Right hindlimb (tissue), 1 donor: ENCODE results near the gene NSF.
"Not testable (repeated sequence)": the region's sequence is repeated elsewhere in the genome, so short reads cannot be mapped to it uniquely, and the experiment has no call there.

Experiments
- DNase-seq: peaks from one replicate; pipeline ENCODE4 v3.0.0-alpha.2; 2018

Gene NSF

DNA sequence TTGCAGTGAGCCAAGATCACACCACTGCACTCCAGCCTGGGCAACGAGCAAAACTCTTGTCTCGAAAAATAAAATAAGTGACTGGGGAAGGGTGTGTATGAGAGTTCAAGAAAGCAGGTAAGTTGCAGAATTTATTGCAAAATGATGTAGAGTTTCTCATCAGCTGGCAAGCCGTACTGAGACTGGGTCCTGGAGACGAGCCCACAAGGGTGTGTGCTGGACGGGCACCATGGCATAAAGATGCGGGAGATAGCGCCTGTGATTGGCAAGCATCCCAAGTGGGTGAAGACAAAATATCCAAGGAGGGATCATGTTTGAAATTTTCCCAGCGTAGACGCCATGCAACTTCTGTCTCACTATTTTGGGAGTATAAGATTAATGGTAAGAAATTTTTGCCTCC is 168.7 kb downstream of the NSF start:
- DNase-seq: no peak

DNA sequence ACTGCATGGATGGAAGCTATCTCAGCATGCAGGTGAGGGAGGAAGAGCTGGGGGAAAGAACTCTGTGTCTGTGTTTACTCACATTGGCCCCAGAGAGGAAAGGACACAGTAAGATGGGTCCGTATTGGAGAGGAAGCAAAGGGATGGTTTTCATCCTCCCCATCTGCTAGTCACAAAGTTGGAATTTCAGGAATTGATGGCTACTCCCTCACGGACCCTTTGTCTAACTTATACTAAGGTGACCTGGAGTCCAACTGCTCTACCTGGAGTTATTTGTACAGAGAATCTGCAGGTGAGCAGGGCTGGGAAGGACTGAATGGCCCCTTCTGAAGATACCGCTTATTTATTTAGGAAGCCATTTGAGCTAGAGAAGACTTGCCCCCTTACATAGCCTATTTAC is 172.9 kb downstream of the NSF start:
- no peak for DNase-seq

GRCh38 chr17:46764000-46764708 is 173.7 kb downstream of the NSF start:
- no peak for DNase-seq

GRCh38 chr17:46764709-46765401 is 174.4 kb downstream of the NSF start:
- DNase-seq: no peak

GRCh38 chr17:46765453-46765852 is 175.0 kb downstream of the NSF start:
- DNase-seq: no peak

DNA sequence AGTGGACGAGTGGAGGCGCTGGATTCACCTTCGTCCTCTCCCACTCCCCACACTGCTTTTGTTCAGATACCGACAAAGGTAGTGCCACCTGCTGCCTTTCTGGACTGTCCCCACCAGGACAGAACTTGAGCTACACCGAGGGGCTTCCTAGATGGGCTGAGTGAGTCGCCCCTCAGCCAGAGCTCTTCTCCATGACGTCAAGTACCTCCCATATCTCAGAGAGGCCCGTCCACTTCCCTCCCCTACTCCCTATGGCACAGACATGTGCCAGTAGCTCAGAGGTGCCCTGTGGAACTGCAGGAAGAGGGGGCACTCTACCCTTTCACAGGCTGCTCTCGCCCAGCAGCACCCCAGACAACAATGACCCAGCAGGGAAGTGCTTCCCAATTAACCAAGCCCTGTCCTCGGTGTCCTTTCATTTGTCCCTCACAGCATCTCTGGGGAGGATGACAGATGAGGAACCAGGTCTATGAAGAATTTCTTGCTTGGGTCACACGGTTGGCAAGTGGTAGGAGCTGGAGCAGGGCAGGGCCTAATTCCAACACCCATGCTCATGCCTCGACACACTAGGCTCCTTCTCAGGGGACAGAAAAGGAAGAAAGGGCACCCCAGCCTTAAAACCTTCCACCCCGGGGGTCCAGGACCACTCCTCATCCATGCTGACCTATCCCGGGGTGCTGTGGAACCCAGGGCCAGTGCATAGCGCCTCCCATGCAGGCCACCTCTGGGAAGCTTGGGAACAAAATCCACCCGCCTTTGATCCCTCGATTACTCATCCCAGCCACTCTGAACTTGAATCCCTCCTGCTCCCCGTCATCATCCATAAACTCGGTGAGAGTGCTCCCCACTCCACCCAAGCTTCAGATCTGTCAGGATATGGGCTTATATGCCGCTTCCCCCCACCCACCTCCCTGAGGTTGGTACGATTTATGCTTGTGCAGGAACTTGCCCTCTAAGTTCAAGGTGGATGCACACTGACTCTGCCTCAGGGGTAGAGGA is 176.3 kb downstream of the NSF start:
- DNase-seq: no peak

DNA sequence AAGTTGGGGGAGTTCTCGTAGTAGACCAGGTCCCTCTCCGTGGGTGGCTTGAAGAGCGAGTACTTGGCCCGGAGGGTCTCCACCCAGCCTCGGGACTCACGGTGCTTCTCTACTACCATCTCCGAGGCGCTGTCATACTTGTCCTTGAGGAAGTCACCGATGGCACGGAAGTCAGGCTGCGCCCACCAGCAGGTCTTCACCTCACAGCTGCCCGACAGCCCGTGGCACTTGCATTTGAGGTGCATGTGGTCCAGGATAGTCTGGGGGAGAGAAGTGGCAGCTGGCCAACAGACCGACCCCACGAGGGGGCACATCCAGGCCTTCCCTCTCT is 178.0 kb downstream of the NSF start:
- DNase-seq: no peak

DNA sequence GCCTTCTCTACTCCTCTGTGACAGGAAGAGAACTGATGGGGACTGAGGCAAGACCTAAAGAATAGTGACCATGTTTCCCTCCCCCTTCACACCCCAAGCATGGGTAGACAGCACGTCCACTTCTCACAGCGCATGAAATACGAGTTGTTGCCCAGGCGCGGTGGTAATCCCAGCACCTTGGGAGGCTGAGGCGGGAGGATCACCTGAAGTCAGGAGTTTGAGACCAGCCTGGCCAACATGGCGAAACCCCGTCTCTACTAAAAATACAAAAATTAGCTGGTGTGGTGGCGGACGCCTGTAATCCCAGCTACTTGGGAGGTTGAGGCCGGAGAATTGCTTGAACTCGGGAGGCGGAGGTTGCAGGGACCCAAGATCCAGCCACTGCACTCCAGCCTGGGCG is 178.4 kb downstream of the NSF start:
- not testable (repeated sequence) for DNase-seq

DNA sequence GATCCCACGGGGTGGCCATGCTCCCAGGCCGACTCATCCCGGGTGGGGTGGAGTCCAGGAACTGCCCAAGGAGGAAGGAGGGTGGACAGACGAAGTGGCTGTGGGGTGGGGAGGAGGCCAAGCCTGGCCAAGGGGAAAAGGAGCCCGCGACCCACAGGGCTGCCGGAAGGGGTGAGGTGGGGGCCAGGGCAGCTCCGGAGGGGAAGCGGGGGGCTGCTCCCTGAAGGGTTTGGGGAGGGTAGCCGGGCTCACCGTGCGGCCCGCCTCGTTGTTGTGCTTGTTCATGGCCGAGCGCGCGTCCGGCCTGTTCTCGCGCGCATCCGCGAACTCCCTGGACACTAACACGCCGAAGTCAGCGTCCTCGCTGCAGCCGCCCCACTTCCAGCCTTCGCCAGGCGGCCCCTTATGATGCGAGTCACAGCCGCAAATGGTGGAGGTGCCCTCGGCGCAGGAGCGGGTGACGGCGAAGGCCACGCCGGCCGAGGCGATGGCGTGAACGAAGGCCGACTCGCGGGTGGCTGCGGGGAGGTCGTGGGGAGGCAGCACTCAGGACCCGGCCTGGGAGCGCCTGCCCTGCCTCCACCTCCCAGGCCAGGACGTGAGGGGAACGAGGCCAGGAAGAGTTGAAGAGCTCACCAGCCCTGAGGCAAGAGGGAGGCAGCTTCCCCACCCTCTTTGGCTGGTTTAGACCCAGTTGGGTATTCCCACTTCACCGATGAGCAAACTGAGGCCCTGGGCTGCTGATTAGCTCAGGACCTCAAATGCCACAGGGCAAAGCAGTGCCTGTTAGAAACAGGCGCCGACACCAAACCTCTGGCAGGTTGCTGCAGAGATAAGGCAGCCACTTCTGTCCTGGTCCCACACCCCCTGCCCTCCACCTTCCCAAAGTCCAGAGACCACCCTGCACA is 179.3 kb downstream of the NSF start:
- peak; percentile 63 for DNase-seq

DNA sequence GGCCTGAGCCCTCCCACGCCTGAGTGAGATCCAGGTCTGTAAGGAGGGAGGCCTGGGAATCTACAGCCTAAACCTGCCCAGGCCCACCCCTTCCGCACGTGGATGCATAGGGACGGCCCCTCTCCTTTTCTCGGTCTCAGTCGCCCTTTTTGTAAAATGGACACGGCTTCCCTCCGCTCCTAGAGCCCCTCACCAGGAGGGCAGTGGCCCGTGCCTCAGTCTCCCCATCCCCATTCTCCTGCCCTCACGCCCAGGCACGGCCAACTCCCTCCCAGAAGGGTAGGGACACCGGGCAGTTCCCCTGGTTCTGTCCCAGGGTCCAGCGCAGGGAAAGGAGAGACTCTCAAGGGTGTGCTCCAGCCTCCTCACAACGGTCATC is 180.0 kb downstream of the NSF start:
- DNase-seq: no peak

GRCh38 chr17:46770818-46771560 is 180.5 kb downstream of the NSF start:
- peak; percentile 58 for DNase-seq

DNA sequence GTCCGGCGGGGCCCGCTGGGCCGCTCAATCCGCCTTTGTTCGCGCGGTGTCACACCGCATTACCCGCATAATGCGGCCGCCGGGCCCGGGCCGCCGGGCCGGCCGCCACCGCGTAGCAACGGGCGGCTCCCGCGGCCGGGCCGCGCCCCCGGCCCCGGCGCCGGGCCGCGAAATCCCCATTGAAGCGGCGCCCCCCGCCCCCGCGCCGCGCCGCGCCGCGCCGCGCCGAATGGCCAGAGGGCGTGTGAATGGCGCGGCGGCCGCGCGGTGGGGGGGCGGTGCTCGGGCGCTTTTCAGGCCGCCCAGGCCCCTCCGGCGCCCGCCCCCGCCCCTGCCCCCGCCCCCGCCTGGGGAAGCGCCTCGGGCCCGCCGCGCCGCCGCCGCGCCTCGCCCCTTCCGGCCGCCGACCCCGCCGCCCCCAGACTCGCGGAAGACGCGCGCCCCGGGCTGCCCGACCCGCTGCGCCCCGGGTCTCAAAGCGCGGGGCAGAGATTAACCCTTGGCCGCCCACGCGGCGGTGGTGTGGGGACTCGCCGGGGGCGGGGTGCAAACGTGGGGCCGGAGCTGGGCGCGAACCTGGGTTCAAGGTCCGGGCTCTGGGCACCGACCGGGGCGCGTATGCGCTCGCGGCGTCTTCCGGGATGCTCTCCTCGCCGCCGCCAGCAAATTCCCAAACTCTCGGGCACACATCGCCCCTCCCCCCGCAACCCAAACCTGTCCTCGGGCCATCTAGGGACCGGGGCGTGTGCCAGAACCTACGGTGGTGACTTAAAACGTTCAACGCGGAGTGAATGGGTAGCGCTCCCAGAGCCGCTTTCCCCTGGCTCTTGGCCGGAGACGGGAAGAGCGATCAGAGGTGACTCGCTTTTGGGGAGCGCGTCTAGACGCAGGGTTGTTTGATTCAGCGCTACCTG is 181.3 kb downstream of the NSF start:
- DNase-seq: peak; percentile 69

DNA sequence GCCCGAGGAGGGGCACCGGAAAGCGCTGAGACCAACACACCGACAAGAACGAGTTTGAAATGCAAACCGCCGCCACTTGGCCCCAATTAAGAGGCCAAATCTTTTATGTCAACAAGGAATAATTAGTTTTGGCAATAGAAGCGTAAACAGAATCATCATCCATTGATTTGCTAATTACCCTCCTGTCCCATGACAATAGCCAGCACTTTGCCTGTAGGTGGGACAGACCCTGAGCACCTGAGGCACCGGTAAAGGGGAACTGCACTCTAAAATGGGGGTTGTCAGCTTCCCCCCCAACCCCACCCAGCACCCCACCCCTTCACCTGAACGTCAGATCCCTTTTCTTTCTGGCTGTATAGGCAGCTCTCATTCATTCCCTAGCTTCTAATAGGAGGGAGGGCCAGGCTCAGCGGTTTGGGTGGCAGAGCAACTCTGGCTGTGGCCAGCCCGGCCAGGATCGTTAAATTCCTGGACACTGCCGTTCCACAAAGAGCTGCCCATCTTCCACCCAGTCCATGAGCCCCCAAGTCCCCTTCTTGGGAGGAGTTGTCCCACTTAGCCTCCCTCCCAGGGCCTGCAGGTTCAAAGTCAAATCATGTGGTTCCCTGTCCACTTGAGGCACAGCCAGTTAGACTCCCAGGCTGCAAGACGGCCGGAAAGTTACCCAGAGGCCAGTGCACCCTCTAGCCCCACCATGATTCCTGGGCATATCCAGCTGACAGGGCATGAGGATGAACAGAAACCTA is 182.2 kb downstream of the NSF start:
- no peak for DNase-seq

DNA sequence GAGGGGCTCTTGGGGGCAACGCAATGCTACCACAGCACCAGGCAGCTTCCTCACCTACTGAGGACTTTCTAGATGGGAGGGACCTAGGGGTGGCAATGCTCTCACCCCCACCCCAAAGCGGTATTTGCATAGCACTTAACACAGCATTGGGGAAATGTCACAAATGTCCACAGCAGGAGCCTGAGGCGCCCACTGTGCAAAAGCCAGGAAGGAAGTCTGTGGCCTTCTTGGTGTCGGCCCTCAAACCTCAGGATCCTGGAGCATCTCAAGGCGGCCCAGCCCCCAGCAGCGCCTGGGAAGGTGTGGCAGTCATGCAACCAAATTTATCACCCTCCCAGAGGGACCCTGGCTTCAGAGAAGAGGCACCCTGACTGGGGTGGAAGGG is 182.7 kb downstream of the NSF start:
- DNase-seq: no peak

DNA sequence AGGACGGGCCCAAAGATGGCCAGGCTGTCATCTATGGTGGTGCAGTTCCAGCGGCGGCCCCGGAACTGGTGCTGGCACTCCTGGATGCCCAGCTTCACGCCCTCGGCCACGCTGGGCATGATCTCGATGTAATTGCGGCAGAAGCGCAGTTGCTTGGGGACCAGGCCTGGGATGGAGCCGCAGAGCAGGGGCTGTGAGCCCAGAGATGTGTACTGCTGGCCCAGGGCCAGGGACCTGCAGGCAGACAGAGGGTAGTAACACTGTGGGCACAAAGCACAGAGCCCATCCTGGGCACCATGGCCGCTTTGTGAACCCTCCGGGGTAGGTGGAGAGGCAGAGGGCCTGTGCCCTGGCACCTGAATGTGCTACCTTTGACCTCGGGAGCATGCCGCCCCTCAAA is 183.2 kb downstream of the NSF start:
- DNase-seq: no peak

DNA sequence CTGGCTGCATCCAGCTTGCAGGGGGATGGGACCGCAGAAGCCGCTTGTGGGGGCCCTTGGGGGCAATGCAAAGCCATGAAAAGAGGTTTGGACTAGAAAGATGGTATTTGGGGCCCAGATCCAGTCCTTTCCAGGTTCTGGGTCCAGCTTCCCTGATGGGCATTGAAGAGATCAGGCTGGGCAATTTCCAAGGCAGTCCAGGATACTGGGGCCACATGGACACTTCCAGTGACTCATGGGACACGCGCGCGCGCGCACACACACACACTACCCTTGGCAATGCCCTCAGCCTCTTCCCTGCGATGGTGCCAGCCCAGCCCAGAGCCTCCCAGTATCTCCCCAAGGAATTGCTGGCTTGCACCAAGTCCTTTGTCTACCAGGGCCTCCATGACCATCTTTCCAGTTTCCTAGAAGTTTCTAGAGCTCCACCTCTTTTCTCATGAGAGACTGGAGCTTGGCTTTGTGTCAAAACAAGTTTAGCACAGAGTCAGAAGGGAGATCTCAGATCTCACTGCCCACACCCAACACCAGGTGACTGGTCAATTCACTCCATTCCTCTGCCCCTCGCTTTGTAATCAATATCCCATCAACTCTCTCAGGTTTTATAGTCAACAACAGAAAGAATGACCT is 183.8 kb downstream of the NSF start:
- no peak for DNase-seq

DNA sequence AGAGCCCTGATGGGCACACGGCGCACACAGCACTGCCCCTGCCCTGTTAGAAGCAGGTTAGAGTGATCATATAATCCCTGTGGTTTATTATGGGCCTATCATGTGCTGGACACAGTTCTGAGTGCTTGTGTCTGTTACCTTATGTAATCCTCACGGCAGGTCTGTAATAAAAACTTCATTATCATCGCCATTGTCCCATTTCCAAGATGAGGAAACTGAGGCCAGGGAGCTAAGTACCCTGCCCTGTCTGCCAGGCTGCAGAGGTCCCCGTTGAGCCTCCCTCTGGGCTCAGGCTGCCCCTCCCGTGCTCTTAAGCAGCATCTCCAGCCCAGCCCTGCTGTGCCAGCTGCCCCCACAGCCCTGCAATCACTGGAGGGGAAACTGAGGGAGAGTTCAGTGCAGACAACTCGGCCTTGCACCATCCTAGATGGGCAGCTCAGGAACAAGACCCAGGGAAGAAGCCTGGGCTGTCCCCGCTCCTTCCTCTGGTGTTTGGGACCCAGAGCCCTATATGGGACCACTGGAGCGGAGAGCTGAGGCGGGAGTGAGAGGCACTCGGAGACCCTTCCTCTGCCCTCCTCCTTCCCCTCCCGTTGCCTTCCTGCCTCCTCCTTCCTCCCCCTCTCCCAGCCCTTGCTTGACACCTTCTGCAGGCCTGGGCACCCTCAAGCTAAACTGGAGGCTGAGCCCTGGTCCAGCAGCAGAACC is 186.0 kb downstream of the NSF start:
- no peak for DNase-seq
